ENCODE data around the gene MEIKIN. TPM values are rescaled to one million over a fixed set of nuclear protein-coding genes. Genes with fewer than 3 reads are reported as not detected.

MEIKIN gene
- total and polyA plus RNA-seq, 2 of the 13 experiments (the other 11 are each of a cell fraction or from before 2014, with no cell fraction given), result not detected

DNA sequence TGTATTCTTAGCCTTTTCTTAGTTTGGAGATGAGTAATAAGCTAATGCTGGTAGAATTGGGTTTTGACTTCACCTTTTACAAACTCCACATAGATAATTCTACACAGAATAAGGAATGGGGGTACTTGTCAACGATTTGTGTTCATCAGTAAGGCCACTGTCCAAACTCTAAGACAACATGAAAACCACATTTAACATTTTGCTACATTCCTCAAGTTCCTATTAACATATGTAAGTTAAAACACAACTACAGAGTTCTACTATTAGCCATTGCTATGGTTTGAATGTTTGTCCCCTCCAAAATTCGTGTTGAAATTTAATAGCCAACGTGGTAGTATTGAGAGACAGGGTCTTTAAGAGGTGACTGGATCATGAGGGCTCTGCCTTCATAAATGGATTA is 31.9 kb downstream of the MEIKIN start (continued):
- TF ChIP-seq PCBP1 (IDR thresholded peaks at IDR 0.05; ENCODE audit: borderline replicate concordance, low read depth, low read length), result no peak
- TF ChIP-seq NBN (conservative IDR thresholded peaks at IDR 0.05), result no peak
- TF ChIP-seq KLF15 (CRISPR knock-in tag; IDR thresholded peaks at IDR 0.05; ENCODE audit: borderline replicate concordance), result no peak
- TF ChIP-seq, protein P1, sequence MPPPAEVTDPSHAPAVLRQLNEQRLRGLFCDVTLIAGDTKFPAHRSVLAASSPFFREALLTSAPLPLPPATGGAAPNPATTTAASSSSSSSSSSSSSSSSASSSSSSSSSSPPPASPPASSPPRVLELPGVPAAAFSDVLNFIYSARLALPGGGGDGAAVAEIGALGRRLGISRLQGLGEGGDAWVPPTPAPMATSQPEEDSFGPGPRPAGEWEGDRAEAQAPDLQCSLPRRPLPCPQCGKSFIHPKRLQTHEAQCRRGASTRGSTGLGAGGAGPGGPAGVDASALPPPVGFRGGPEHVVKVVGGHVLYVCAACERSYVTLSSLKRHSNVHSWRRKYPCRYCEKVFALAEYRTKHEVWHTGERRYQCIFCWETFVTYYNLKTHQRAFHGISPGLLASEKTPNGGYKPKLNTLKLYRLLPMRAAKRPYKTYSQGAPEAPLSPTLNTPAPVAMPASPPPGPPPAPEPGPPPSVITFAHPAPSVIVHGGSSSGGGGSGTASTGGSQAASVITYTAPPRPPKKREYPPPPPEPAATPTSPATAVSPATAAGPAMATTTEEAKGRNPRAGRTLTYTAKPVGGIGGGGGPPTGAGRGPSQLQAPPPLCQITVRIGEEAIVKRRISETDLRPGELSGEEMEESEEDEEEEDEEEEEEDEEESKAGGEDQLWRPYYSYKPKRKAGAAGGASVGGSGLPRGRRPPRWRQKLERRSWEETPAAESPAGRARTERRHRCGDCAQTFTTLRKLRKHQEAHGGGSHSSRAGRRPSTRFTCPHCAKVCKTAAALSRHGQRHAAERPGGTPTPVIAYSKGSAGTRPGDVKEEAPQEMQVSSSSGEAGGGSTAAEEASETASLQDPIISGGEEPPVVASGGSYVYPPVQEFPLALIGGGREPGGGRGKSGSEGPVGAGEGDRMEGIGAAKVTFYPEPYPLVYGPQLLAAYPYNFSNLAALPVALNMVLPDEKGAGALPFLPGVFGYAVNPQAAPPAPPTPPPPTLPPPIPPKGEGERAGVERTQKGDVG (CRISPR knock-in tag; IDR thresholded peaks at IDR 0.05; ENCODE audit: borderline replicate concordance), result no peak
- no peak for TF ChIP-seq ZNF451 (CRISPR knock-in tag; IDR thresholded peaks at IDR 0.05)
- TF ChIP-seq HOXA3 (CRISPR knock-in tag; IDR thresholded peaks at IDR 0.05), result no peak
- no peak for TF ChIP-seq ZNF878 (CRISPR knock-in tag; IDR thresholded peaks at IDR 0.05)
- TF ChIP-seq KIAA2018 (CRISPR knock-in tag; IDR thresholded peaks at IDR 0.05; ENCODE audit: borderline replicate concordance), result no peak
